Activated naive CD8-positive, alpha-beta T cell (primary cell): ENCODE measurements around the gene MAPRE3.
"Not testable (repeated sequence)": the region's sequence is repeated elsewhere in the genome, so short reads cannot be mapped to it uniquely, and the experiment has no call there.

Experiments
- H3K27ac Mint-ChIP-seq: one replicate; pipeline ENCODE4 v1.8.0; 2021; ENCODE audit warnings: mixed read lengths
- H3K27me3 Mint-ChIP-seq: one replicate; pipeline ENCODE4 v1.8.0; 2021; ENCODE audit warnings: mixed read lengths
- H3K36me3 Mint-ChIP-seq: one replicate; pipeline ENCODE4 v1.8.0; 2021; ENCODE audit warnings: mixed read lengths
- H3K4me1 Mint-ChIP-seq: one replicate; pipeline ENCODE4 v1.8.0; 2021; ENCODE audit warnings: low read depth, mixed read lengths
- H3K4me3 Mint-ChIP-seq: one replicate; pipeline ENCODE4 v1.8.0; 2021; ENCODE audit warnings: mild to moderate bottlenecking, mixed read lengths
- H3K9me3 Mint-ChIP-seq: one replicate; pipeline ENCODE4 v1.8.0; 2021; ENCODE audit warnings: low read depth, mixed read lengths

The MAPRE3 gene

GRCh38 chr2:27069961-27070618 is 99.7 kb downstream of the MAPRE3 start:
- H3K27ac Mint-ChIP-seq, result peak overlapping the region; percentile 95
- peak overlapping the region; percentile 98 for H3K4me3 Mint-ChIP-seq
- peaks cover 5% of the 10 kb centered on the region for H3K36me3 Mint-ChIP-seq
- no peaks in the 10 kb centered on the region for H3K9me3 Mint-ChIP-seq
- H3K27me3 Mint-ChIP-seq, result no peaks in the 10 kb centered on the region
- H3K4me1 Mint-ChIP-seq, result peaks cover 57% of the 10 kb centered on the region

- Mint-ChIP-seq H3K27ac (peak overlapping the region; percentile 95), H3K27me3 (no peaks in the 10 kb centered on the region), H3K36me3 (peaks cover 5% of the 10 kb centered on the region), H3K4me3 (peak overlapping the region; percentile 98), H3K9me3 (no peaks in the 10 kb centered on the region), H3K4me1 (peaks cover 59% of the 10 kb centered on the region)
Measured at GRCh38 chr2:27070653-27071276, 100.3 kb downstream of the MAPRE3 start.

- Mint-ChIP-seq H3K27me3 (no peaks in the 10 kb centered on the region), H3K4me1 (peaks cover 61% of the 10 kb centered on the region), H3K4me3 (peak within 1 kb of the TSS; percentile 98), H3K36me3 (peaks cover 5% of the 10 kb centered on the region), H3K9me3 (no peaks in the 10 kb centered on the region), H3K27ac (peak within 1 kb of the TSS; percentile 95)
Measured at GRCh38 chr2:27071277-27071989, 101.0 kb downstream of the MAPRE3 start, which contains the start of gene OST4. Gene OST4 (minus strand): TSS chr2:27071654.

GRCh38 chr2:27071990-27072830 is 101.8 kb downstream of the MAPRE3 start:
- Mint-ChIP-seq H3K9me3 (no peaks in the 10 kb centered on the region), H3K36me3 (peaks cover 5% of the 10 kb centered on the region), H3K4me1 (peaks cover 62% of the 10 kb centered on the region), H3K27ac (peak overlapping the region; percentile 90), H3K27me3 (no peaks in the 10 kb centered on the region), H3K4me3 (peak overlapping the region; percentile 88)

- no peaks in the 10 kb centered on the region for H3K9me3 Mint-ChIP-seq
- peak overlapping the region; percentile 88 for H3K4me3 Mint-ChIP-seq
- H3K36me3 Mint-ChIP-seq, result peaks cover 5% of the 10 kb centered on the region
- H3K27me3 Mint-ChIP-seq, result no peaks in the 10 kb centered on the region
- peak overlapping the region; percentile 90 for H3K27ac Mint-ChIP-seq
- H3K4me1 Mint-ChIP-seq, result peaks cover 63% of the 10 kb centered on the region
Measured at GRCh38 chr2:27072920-27073319, 102.5 kb downstream of the MAPRE3 start.

- H3K4me3 Mint-ChIP-seq, result no peak overlapping the region
- H3K9me3 Mint-ChIP-seq, result no peaks in the 10 kb centered on the region
Measured at GRCh38 chr2:27073782-27074181, 103.3 kb downstream of the MAPRE3 start.

GRCh38 chr2:27074738-27075565 is 104.5 kb downstream of the MAPRE3 start:
- H3K27ac Mint-ChIP-seq, result peak overlapping the region; percentile 81
- no peaks in the 10 kb centered on the region for H3K27me3 Mint-ChIP-seq
- peaks cover 45% of the 10 kb centered on the region for H3K4me1 Mint-ChIP-seq
- H3K36me3 Mint-ChIP-seq, result no peaks in the 10 kb centered on the region
- no peaks in the 10 kb centered on the region for H3K9me3 Mint-ChIP-seq
- H3K4me3 Mint-ChIP-seq, result peak overlapping the region; percentile 63

More at GRCh38 chr2:27073782-27074181, 103.3 kb downstream of the MAPRE3 start:
- Mint-ChIP-seq H3K27ac (peak overlapping the region; percentile 41), H3K36me3 (peaks cover 5% of the 10 kb centered on the region), H3K27me3 (no peaks in the 10 kb centered on the region), H3K4me1 (peaks cover 56% of the 10 kb centered on the region)

GRCh38 chr2:27075566-27075871 is 105.1 kb downstream of the MAPRE3 start:
- peaks cover 45% of the 10 kb centered on the region for H3K4me1 Mint-ChIP-seq
- not testable (repeated sequence) for H3K36me3 Mint-ChIP-seq, H3K9me3 Mint-ChIP-seq, H3K27me3 Mint-ChIP-seq
- peak overlapping the region; percentile 81 for H3K27ac Mint-ChIP-seq
- H3K4me3 Mint-ChIP-seq, result peak overlapping the region; percentile 63

GRCh38 chr2:27076323-27076722 is 105.9 kb downstream of the MAPRE3 start:
- Mint-ChIP-seq H3K27me3 (no peaks in the 10 kb centered on the region), H3K27ac (peak overlapping the region; percentile 76), H3K4me3 (no peak overlapping the region), H3K9me3 (no peaks in the 10 kb centered on the region), H3K4me1 (peaks cover 45% of the 10 kb centered on the region), H3K36me3 (no peaks in the 10 kb centered on the region)
